GOT3 (cell line): ENCODE data around the gene STOML2.
A peak's percentile ranks its signal among the peaks of the same experiment; 100 is the strongest.
"Not testable (repeated sequence)": the region's sequence is repeated elsewhere in the genome, so short reads cannot be mapped to it uniquely, and the experiment has no call there.

Source experiments
- DNase-seq: peaks from one replicate; lab custom pipeline; 2025; ENCODE audit warnings: mixed read lengths; lab: John Stamatoyannopoulos, UW

Gene STOML2, protein sequence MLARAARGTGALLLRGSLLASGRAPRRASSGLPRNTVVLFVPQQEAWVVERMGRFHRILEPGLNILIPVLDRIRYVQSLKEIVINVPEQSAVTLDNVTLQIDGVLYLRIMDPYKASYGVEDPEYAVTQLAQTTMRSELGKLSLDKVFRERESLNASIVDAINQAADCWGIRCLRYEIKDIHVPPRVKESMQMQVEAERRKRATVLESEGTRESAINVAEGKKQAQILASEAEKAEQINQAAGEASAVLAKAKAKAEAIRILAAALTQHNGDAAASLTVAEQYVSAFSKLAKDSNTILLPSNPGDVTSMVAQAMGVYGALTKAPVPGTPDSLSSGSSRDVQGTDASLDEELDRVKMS

DNA sequence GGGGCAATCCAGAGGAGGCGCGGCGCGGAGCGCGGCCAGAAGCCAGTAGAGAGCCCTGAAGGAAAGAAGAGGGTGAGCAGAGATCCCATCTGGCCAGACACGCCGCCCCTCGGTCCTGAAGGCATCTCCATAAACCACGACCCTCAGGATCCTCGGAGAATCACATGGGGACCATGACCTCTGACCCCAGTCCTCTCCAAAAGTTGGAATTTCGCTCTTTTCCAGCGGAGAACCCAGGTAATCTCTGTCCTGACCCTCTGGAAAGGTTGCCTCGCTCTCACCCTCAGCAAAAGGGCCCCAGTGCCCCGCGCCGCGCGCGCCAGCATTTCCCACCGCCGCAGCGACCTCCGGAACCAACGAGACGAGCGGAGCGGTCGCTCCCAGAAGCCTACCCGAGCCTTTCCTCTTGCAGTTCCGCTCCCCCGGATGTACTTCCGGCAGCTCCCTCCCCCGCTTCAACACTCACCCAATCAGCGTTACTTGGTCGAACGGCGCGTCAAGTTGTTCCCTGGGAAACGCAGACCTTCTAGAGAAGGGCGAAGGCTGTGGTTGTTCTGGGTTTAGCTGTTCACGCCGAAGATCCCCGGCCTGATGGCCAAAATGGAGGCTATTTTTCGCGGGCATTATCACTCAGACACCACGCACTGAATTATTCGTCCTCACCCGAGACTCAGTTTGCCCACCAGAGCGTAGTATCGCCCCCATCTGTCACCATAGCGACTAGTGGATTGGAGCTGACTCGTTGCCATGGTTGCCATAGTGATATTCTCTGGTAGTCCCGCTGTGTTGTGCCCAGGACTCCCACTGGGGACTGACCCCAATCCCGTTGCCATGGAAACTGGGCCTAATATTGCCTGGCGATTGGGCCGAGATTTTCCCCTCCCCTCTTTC lies at the start of gene STOML2:
STOML2 (minus strand) TSS at position 363 of the 891 bp plus-strand sequence; CDS start at position 326, 37 bp downstream.
- DNase-seq, result peak; percentile 43

DNA sequence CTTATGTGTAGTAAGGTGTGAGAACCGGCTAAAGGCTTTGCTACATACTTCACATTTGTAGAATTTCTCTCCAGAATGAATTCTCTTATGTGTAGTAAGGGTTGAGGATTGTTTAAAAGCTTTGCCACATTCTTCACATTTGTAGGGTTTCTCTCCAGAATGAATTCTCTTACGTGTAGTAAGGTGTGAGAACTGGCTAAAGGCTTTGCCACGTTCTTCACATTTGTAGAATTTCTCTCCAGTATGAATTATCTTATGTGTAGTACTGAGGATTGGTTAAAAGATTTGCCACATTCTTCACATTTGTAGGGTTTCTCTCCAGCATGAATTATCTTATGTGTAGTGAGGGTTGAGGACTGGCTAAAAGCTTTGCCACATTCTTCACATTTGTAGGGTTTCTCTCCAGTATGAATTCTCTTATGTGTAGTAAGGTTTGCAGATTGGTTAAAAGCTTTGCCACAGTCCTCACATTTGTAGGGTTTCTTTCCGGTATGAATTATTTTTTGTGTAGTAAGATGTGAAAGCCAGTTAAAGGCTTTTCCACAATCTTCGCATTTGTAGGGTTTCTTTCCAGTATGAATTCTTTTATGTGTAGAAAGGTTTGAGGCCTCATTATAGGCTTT lies 45.1 kb upstream of the STOML2 start:
- DNase-seq, result not testable (repeated sequence)

DNA sequence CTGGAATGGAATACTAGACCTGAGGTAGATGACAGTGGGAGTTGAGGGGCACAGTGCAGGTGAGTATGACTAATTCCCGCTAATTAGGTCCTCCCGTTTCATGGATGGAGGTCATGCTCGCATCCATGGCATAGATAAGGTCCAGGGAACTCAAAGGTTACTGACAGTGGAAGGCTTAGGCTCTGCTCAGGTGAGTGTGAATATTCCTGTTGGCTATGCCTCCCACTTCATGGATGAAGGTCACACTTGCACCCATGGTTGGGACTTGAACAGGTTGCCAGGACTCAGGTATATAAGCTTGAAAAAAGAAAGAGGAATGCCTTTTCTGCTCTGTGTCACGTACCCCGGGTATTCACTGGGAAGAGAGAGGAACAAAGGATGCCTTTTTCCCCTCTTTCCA lies 39.1 kb upstream of the STOML2 start:
- DNase-seq, result no peak

DNA sequence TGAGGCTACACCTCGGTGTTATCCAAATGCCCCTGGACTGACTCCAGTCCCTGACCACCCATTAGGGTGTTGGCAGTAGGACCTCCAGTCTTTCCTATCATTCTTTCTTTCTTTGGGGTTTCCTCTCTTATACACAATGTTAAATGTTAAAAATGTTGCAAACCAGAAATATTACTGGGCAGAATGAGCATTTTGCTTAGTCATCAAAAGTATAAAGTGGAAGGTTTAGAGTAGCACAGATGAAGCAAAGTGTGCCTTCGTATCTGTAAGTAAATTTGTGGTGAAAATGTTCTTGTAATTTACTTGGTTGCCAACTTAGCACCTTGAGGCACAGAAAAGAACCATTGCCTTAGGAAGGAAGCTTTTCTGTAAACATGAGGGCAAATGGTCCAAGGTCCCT lies 37.2 kb upstream of the STOML2 start:
- DNase-seq, result no peak

DNA sequence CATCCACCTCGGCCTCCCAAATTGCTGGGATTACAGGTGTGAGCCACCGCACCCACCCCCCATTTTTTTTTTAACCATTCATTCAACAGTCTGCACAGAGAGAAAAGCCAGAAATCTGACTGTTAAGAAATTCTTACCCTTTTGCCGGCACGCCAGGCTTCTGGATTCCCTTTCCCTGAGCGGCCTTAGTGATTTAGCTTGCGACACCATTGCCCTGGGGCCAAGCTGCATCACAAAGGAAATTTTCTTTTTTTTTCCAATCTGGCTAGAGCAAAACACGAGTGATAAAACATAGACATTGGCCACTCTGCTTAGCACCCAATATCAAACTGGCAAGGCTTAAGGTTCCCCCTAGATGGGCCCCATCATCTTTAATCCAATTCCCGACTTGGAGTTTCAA lies 33.9 kb upstream of the STOML2 start:
- DNase-seq, result no peak

DNA sequence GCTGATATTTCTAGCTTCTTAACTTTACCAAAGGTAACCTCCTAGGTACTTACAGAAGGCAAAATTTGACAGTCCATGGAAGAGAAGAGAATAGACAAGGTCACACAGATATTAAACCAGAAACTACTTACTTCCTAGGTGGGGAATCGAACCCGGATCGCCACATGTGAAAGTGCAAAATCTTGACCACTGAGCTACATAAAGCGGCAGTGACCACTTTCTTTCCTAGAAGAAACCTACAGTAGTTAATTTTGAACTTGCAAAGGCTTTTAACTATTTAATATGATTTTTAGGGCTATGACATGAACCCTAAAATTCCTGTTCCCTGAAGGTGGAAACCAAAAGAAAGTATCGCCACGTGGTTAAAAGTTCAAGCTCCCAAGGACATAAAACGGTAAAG lies 33.1 kb upstream of the STOML2 start:
- DNase-seq, result no peak

DNA sequence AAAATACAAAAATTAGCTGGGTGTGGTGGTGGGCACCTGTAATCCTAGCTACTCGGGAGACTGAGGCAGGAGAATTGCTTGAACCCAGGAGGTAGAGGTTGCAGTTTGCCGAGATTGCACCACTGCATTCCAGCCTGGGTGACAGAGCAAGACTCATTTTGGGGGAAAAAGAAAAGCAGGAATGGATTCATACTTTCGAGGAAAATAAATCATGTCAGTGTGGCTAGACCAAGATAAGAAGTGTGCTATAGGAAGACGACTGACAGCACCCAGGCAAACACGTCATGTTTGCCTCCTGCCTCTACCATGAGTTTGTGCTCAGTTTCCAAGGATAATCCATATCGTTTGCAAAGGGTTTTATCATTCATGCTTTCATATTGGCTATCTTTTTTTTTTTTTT lies 32.0 kb upstream of the STOML2 start:
- no peak for DNase-seq

DNA sequence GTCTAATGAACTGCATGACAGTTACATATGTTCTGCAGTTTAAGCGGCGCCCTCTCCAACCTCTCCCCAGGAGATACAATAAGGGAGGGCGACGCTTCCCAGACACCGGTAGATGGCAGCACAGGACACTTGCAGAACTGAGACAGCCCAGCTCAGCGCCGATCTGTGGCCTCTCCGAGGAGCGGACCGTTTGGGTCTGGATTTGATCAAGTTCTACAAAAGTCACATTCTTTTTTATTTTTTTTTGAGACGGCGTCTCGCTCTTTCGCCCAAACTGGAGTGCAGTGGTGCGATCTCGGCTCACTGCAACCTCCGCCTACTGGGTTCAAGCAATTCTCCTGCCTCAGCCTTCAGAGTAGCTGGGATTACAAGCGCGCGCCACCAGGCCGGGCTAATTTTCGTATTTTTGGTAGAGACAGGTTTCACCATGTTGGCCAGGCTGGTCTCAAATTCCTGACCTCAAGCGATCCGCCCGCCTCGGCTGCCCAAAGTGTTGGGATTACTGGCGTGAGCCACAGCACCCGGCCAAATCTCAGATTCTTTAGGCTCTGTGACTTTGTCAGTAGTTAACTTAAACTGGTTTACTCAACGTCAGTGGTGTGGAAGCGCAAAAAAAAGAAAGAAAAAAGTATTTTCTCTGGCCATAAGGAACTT lies 14.1 kb upstream of the STOML2 start:
- DNase-seq, result peak; percentile 32

DNA sequence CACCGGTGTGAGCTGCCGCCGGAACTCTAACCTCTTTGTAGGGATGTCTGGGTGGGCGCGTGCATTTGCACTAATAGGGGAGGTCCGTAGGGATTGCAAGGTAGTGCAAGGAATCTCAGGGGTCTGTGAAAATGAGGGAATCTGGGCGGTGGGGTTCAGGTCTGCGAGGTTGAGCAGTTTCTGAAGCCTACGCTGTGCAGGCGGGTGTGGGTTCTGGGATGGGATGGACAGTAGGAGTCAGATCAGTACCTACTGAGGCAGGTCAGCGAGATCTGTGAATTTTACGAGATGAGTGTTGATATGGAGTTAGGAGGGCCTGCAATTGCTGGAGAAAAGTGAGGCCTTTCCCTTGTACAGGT lies 13.6 kb upstream of the STOML2 start:
- no peak for DNase-seq

DNA sequence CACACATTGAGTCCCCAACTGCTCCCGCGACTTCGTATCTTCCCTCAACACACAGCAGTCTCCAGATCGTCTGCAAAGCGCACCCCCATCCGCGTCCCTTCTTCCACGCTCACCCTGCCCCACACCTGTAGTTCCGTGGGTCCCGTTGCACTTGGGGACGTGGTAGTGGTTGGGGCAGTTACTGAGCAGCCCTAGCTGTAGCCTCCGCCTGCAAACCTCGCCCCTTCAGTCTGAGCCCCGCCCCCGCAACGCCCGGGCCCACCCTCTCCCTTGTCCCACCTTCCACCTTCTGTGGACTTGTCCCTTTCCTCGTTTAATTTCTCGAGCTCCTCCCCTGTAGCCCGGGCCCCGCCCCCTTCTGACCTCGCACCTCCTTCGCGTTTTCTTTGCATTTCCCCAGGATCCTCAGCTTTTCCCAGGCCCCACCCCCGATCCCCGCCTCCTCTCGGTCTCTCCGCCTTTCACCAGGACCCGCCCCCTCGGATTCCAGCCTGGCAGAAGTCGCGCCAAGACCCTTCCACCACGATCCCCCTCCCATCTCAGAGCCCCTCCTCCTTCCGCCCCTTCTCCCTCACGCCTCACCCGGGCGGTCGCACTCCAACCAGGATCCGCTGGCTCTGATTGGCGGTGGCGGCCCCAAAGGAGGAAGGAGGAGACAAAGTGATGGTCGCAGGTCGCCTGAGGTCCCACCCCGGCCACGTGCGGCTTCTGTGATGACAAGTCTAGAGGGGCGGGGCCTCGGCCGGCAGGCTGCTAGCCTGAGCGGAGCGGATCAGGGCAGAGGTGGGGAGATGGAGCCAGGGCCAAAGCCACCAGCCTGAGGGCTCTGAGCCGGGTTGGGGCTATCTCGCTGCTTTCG lies 13.0 kb upstream of the STOML2 start, which contains the start of gene ATOSB:
ATOSB (minus strand) TSS at position 183 of the 859 bp plus-strand sequence. CDS start 7,588 bp downstream, outside the sequence.
- peak; percentile 44 for DNase-seq

DNA sequence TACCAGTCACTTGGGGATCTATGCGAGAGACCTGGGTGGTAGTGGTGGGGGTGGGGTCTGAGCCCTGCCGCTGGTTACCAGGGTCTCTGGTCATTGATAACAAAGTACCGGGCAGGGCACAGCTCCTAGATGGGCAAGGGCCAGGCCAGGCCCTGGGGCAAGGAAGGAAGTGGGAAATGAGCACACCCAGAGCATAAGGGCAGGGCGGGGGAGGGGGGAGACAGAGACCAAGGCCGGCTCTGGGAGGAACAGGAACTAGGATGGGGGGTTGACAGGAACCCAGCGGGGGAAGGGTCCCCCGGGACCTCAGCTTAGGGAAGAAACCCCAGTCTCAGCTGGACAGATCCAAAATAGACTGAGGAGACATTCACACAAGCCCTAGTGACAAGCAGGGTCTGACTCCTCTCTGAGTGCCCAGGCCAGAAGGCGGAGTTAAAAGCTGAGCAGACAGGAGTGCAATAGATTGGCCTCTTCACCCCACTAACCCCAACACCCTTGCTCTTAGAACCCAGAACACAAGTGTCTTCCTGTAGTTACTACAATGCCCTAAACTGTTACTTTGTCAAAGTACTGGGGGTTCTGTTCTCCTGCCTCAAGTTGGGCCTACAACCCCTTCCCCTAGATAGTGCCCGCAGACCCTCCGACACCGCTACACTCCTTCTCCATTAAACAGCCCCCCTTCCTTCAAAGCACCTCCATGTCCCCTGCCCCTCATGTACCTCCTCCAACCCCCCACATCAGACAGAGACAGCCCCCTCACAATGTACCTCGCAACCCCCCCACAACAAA lies 12.1 kb upstream of the STOML2 start:
- DNase-seq, result no peak

DNA sequence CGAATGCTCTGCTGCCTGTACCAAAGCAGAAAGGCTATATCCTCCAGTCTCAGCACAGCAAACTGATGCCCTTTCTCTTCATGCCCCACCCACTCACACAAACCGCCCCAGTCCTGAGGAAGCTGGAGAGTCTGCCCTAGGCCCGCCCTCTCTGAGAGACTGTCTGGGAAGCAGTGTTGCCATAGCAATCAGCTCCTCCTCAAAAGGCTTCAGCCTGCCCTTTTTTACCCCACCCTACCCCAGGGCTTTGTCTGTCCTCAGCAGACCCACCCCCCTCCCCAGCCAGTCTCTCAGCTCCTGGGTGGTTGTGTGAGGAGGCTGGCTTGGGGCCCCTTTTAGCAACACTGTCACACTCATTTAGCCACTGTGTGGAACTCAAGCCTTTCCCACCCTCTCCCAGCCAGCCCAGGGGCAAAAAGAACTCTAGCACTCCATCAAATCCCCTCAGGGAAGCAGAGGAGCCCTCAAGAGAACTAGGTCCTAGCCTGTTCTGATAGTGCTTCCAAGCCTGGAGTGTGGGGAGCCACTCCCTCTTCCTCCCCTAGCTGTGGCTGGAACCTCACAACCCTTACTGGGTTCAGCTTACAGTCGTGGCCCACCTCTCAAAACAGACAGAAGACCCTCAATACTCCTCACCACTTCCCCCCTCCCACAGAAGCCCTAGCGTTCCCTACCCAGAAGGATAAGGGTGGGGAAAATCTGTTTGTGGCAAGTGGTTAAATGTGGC lies 11.3 kb upstream of the STOML2 start:
- peak; percentile 17 for DNase-seq

DNA sequence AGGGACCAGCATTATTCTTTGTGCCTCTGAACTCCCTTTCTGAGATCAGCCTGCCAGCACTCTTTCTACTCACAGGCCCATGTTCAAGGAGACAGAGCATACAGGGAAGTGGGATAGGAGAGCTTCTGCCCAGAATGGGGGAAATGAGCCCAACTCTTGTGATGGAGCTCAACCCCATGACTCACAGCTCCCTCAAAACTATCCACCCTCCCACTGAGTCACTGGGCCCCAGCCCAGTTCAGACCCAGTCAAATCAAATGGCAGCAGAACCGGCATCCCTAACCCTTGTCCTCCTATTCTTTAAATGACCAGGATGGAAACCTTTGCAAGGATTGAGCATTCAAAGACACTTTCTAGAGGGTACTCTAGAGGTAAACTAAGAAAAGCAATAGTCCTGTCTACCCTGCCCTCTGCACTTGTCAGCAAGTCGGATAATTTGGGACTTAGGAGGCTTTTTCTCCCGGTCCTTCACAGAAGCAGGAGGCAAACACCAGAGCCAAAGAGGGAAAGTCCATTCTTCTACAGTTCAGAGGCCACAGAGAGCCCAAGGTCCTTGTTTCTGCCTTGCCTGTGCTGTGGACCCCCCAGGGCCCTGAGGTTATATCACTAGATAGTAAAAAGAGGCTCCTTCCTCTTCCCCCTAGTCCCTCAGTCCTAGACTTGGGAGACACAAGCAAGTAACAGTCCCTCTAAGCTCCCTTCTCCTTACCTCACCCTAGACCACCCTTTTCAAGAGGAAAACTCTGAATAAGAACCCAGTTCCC lies 9.5 kb upstream of the STOML2 start:
- DNase-seq, result no peak

DNA sequence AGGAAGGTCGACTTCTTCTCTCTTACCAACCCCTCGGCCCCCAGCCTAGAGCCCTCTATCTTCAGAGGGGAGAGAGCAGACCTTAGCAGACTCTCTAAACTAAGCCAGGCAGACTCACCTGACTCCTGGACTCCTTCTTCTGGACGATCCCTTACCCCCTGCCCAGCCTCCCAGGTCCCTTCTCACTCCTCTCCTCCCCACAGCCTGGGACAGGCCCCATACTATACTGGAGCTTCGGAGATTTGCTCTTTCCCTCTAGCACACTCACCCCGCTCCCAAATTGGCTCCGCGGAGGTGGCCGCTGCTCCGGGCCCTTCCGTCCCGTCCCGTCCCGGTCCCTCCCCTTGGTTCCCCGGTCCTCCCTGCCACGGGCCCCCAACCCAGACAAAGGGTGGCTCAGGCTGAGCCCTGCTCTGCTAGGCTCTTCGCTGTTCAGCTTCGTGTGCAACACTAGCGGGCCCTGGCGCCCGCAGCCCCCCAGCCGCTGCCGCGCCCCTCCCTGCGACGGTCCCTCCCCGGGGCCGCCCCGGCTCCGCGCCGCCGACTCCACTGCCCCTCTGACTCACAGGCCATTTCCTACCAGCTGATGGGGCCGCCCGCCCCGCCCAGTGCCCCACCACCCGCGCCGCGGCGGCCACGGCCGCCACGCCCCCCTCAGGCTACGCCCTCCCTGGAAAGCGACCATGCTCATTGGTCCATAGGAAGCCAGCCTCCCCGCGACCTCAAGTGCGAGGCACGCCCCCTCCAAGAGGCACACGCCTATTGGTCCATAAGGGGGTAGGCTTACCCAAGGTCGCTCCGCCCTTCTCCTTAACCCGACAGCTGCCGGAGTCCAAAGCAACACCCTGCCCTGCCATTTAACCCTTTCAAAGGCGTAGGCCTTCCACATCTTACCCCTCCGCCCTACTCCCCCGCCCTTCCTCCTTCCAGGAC lies 8.3 kb upstream of the STOML2 start:
- peak; percentile 68 for DNase-seq

DNA sequence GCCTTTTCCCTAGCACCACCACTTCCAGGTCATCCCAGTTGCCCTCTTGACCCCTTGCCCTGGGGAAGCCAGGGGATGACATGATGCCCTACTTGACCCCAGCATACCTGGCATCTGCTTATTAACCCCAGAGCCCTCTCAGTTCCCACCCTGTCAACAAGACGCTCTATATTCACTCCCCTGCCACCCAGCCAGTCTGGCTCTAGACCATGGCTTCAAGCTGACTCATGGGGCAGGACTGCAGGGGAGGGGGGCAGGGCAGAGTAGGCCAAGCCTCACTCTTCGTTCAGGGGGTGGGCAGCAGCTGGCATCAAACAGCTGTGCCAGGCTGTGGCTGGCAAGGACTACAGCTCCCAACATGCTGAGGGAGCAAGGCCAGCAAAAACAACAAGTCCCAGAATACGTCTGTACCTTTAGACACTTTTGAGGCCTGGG lies 7.4 kb upstream of the STOML2 start:
- DNase-seq, result no peak

DNA sequence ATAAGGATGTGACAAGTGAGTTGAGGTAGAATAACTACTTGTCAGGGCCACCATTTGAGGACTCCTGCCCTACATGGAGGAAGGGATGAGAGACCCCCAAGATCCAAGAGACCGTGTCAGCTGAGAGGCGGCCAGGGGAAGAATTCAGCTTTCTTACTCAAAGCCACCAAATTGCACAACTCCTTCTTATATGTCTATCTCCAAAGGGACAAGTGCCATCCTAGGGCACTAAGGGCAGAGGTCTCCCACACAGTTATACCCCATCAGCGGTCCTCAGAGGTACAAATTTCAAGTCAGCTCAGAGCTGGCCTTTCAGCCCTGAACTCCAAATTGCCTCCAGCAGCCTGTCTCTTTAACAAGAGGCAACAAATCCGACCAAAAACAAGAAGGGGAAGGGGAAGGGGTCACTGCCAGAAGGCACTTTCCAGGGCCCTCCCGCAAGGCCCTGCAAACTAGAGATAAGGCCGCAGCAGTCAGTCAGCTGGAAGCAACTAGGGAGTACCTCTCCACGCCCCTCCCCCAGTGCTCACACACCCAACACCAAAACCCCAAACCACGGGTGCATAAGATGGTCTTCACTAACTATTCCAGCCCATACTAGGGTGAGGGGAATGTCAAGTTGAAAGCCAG lies 6.1 kb upstream of the STOML2 start:
- no peak for DNase-seq

DNA sequence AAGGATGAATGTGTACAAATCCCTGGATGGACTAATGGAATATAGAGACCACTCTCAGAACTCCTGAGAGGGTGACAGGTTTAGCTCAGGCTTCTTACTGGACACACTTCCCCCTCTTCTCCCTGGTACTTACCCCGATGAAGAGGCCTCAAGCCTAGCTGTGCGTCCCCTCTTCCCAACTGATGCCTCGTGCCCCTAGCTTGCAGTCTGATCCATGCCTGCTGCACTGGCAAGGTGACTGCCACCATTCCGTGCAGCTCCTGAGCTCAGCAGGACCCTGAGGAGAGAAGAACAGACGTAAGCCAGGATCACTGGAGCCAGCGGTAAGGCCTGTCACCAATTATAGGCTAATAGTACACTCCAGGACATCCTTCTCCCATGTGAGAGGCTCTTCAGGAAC lies 5.5 kb upstream of the STOML2 start:
- DNase-seq, result no peak
